GM19324 (cell line): ENCODE data around the gene NIPA2.

Source experiments
- ATAC-seq: cut with Tn5 transposase; IDR thresholded peaks from one replicate; pipeline ENCODE4 v1.9.1; 2021; ENCODE audit warnings: mild to moderate bottlenecking, moderate library complexity; ENCODE audit not compliant: unreplicated experiment, low FRiP score

Gene NIPA2

GRCh38 chr15:22831473-22831872, 7.0 kb upstream of the NIPA2 start:
- ATAC-seq, result no peak

- no peak for ATAC-seq
Observed at GRCh38 chr15:22839046-22839695, 705 bp downstream of the NIPA2 start.

GRCh38 chr15:22844421-22845288, 6.2 kb downstream of the NIPA2 start:
- no peak for ATAC-seq

- no peak for ATAC-seq
Observed at GRCh38 chr15:22845289-22845900, 6.9 kb downstream of the NIPA2 start.

- no peak for ATAC-seq
Observed at GRCh38 chr15:22846073-22846472, 7.6 kb downstream of the NIPA2 start.

- ATAC-seq, result no peak
Observed at GRCh38 chr15:22850055-22850454, 11.6 kb downstream of the NIPA2 start.

DNA sequence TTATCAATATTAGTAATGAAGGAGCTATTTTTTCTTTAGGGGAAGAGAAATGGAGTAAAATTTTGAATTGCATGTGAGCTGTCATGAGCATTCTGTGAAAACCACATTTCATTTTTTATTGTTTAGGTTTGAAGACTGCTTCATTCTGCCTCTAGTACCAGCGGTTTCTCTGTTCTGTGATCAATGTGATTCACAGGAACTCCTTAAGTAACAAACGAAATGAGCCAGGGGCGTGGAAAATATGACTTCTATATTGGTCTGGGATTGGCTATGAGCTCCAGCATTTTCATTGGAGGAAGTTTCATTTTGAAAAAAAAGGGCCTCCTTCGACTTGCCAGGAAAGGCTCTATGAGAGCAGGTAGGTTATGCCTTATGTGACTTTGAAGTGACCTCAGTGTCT, 13.0 kb downstream of the NIPA2 start:
- ATAC-seq, result no peak

DNA sequence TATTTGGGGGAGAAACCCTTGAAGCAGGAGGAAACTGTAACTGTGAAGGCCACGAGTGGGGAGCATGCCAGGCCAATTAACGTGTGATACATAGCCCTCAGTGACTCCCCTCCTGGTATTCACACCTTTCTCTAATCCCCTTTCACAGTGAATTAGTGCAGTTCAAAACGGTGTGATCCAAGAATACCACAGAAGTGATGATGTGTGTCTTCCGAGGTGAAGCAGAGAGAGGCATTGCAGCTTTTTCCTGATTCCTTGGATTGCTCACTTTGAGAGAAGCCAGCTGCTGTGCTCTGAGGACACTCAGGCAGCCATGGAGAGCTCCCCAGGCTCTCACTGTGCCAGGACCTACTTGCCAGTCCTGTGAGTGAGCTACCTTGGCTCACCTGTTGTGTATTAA, 17.3 kb downstream of the NIPA2 start:
- ATAC-seq, result no peak

GRCh38 chr15:22856659-22857058, 18.2 kb downstream of the NIPA2 start:
- ATAC-seq, result no peak

DNA sequence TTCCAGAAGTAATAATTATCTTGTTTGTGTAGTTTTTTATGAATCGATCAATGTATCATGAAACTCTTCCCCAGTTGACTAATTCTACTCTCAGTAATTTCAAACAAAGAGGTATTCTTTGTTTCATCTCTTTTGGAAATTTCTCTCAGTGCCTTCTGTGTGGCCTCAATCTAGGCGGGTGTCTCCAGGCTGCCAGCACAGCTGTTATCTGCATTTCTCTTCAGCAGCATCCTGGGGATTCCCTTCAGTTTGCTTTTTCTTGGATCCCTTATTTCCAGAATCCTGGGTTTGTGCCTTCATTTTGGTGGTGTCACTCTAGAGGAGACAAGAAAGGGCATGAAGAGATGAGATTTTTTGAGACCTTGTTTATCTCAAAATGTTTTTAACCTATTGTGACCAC, 22.7 kb downstream of the NIPA2 start:
- ATAC-seq, result no peak

- ATAC-seq, result no peak
Observed at GRCh38 chr15:22863356-22863755, 24.9 kb downstream of the NIPA2 start.

- no peak for ATAC-seq
Observed at GRCh38 chr15:22866079-22866478, 27.6 kb downstream of the NIPA2 start.

DNA sequence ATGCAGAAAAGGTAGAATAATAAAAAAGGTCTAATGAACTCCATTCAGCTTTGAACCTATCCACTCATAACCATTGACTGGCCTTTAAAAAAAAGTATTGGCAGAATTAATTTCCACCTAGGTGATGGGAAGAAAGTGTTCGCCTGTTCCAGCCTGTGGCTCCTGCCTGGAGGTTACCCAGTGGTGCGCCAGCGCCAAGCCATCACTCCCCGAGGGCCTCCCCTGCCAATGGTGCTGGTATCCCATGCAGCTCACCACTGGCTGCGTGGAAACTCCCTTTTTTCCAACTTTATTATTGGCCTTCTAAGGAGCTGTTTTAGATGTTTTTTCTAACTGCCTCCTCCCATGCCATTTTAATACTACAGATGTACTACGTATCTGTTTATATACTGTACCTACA, 29.4 kb downstream of the NIPA2 start:
- no peak for ATAC-seq

GRCh38 chr15:22868495-22868894, 30.0 kb downstream of the NIPA2 start:
- ATAC-seq, result no peak

DNA sequence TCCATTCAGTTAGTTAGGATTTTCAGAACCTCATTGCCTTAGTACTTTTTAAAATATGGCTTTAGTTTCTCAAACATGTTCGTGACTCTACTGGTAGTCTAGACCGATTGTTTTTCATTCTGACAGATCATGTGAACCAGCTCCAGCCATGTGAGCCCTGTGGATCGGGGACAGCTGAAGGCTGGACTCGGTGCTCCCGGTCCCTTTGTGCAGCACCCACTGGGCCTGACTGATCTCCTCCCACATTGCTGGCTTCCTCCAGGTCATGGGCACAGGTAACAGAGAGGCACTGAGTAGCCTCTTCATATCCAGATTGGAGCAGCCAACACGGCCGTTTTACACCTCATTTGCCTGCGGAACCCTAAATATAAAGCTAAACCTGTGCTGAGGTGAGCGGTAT, 30.5 kb downstream of the NIPA2 start:
- no peak for ATAC-seq

GRCh38 chr15:22869856-22870255, 31.4 kb downstream of the NIPA2 start:
- ATAC-seq, result no peak

GRCh38 chr15:22870865-22871264, 32.4 kb downstream of the NIPA2 start:
- ATAC-seq, result no peak

- no peak for ATAC-seq
Observed at GRCh38 chr15:22871481-22872086, 33.1 kb downstream of the NIPA2 start.

DNA sequence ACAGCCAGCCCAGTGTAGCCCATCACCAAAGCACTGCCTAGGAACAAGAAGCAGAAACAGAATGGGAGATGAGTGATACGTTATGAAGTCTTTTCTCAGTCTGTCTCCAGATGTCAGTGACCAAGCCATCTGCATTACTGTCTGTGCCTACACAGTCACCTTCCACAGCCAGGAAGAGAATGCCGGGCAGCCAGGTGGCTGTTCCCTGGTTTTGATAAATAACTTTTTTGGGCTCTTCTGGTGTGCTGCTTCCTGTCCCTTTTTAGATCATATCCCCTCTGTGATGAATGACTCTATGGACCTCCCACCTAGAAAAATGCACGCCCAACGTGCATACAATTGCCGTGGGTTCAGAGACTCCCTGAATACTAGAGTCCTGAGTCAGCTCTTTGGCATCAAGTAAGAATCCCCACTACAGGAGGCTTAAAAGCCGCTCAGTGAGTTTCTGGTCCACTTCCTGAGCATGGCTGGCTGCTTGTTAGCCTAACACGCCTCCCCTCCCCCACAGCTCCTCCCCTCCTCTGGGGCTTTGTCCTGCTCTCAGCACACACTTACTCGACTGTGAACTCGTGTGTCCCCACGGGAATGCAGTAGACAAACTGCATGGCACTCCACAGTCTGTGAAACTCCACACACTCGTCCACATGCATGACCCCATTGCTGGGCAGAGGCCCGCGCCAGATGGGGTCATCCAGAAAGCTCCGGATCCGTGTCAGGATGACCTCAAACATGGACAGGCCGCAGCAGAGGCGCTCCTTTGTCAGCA, 34.7 kb downstream of the NIPA2 start:
- ATAC-seq, result no peak

DNA sequence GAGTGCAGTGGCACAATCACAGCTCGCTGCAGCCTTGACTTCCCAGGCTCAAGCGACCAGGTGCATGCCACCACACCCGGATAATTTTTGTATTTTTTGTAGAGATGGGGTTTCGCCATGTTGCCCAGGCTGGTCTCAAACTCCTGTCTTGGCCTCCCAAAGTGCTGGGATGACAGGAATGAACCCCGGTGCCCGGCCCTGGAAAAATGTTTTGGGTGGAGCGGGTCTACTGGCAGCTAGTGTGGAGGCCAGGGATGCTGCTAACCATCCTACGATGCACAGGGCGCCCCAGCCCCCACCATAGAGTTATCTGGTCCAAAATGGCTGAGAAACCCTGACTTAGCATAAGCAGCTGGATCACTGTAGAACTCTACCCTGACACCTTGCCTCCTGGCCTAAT, 35.4 kb downstream of the NIPA2 start:
- no peak for ATAC-seq
